SIG-M5 (cell line): Measurements from ENCODE around the gene PNMA8A.

Source experiments
- DNase-seq: peaks from one replicate; lab custom pipeline; 2025; lab: John Stamatoyannopoulos, UW

Gene PNMA8A

GRCh38 chr19:46491975-46492682, 20.8 kb upstream of the PNMA8A start:
- no peak for DNase-seq

- DNase-seq = no peak
Measured at GRCh38 chr19:46490774-46491173, 19.4 kb upstream of the PNMA8A start.

- DNase-seq = no peak
Measured at GRCh38 chr19:46489445-46490272, 18.3 kb upstream of the PNMA8A start.

GRCh38 chr19:46488551-46488950, 17.2 kb upstream of the PNMA8A start:
- no peak for DNase-seq

- DNase-seq = no peak
Measured at GRCh38 chr19:46487802-46488445, 16.6 kb upstream of the PNMA8A start.

- DNase-seq = no peak
Measured at GRCh38 chr19:46487178-46487801, 15.9 kb upstream of the PNMA8A start.

- DNase-seq = no peak
Measured at GRCh38 chr19:46486358-46486757, 15.0 kb upstream of the PNMA8A start.

- no peak for DNase-seq
Measured at GRCh38 chr19:46484656-46485055, 13.3 kb upstream of the PNMA8A start.

GRCh38 chr19:46482631-46483030, 11.3 kb upstream of the PNMA8A start:
- no peak for DNase-seq

GRCh38 chr19:46481947-46482346, 10.6 kb upstream of the PNMA8A start:
- DNase-seq = no peak

GRCh38 chr19:46481223-46481848, 10.0 kb upstream of the PNMA8A start:
- DNase-seq = no peak

GRCh38 chr19:46480415-46480814, 9.1 kb upstream of the PNMA8A start:
- no peak for DNase-seq

- no peak for DNase-seq
Measured at GRCh38 chr19:46478356-46478986, 7.1 kb upstream of the PNMA8A start.

GRCh38 chr19:46475986-46476385, 4.6 kb upstream of the PNMA8A start:
- no peak for DNase-seq

- DNase-seq = no peak
Measured at GRCh38 chr19:46474211-46474610, 2.8 kb upstream of the PNMA8A start.

GRCh38 chr19:46472592-46472991, 1.2 kb upstream of the PNMA8A start:
- DNase-seq = no peak

GRCh38 chr19:46471811-46472543, 614 bp upstream of the PNMA8A start:
- no peak for DNase-seq

- no peak for DNase-seq
Measured at GRCh38 chr19:46470376-46470775, 987 bp downstream of the PNMA8A start.

GRCh38 chr19:46469541-46470185, 1.7 kb downstream of the PNMA8A start:
- DNase-seq = no peak

- DNase-seq = no peak
Measured at GRCh38 chr19:46466536-46467196, 4.7 kb downstream of the PNMA8A start.
